Keratinocyte (primary cell): ENCODE results near the gene B3GNT3. TPM values are rescaled to one million over a fixed set of nuclear protein-coding genes. Genes with fewer than 3 reads are reported as not detected.

Source experiments
- DNase-seq: peaks from one replicate; pipeline ENCODE4 v3.0.0-alpha.2; 2011; ENCODE audit warnings: low read depth, missing footprints, low spot score
- FAIRE-seq: peaks from 2 replicates; lab custom pipeline; 2011; peaks lifted over from hg19 to GRCh38; lab: Jason Lieb, UNC
- H2AFZ ChIP-seq: 2 replicates; pipeline ENCODE4 v1.6.0; 2012; ENCODE audit warnings: low read length, control low read depth, inconsistent platforms; ENCODE audit not compliant: control insufficient read depth
- H3K27ac ChIP-seq: 2 replicates; pipeline ENCODE4 v1.5.1; 2011; ENCODE audit warnings: low read length; ENCODE audit not compliant: control insufficient read depth, insufficient read depth
- H3K27me3 ChIP-seq: 3 replicates; pipeline ENCODE4 v1.6.0; 2011; ENCODE audit warnings: low read length; ENCODE audit not compliant: control insufficient read depth, insufficient read depth; ENCODE audit errors: extremely low read depth
- H3K36me3 ChIP-seq, 2 experiments: 2 replicates in 1 of 2; 3 replicates in 1 of 2; pipeline ENCODE4 v1.5.1; 2011; ENCODE audit warnings: low read length in 2 of 2, mild to moderate bottlenecking in 1 of 2; ENCODE audit not compliant: control insufficient read depth in 2 of 2, insufficient read depth in 2 of 2; ENCODE audit errors: extremely low read depth in 1 of 2
- H3K4me1 ChIP-seq: 3 replicates; pipeline ENCODE4 v1.5.1; 2011; ENCODE audit warnings: low read length; ENCODE audit not compliant: control insufficient read depth, insufficient read depth; ENCODE audit errors: extremely low read depth
- H3K4me2 ChIP-seq: 3 replicates; pipeline ENCODE4 v1.6.0; 2011; ENCODE audit warnings: low read depth, low read length; ENCODE audit not compliant: control insufficient read depth, insufficient read depth; ENCODE audit errors: extremely low read depth
- H3K4me3 ChIP-seq, 3 experiments: fragments of 200-600 bp in 1 of 3; sonication (generic) in 1 of 3; 2 replicates in 2 of 3; 3 replicates in 1 of 3; pipeline ENCODE4 v1.5.1; 2011 to 2016; ENCODE audit warnings: low read length in 3 of 3, mild to moderate bottlenecking in 3 of 3, control low read depth in 2 of 3, inconsistent platforms in 1 of 3, low read depth in 1 of 3, mixed read lengths in 1 of 3, mixed run types in 1 of 3, moderate library complexity in 1 of 3; ENCODE audit not compliant: control insufficient read depth in 2 of 3, insufficient read depth in 2 of 3; ENCODE audit errors: extremely low read depth in 1 of 3
- H3K79me2 ChIP-seq: 2 replicates; pipeline ENCODE4 v1.6.0; 2012; ENCODE audit warnings: low read length; ENCODE audit not compliant: control insufficient read depth, insufficient read depth
- H3K9ac ChIP-seq: 3 replicates; pipeline ENCODE4 v1.6.0; 2011; ENCODE audit warnings: low read length; ENCODE audit not compliant: control insufficient read depth, insufficient read depth; ENCODE audit errors: extremely low read depth
- H3K9me1 ChIP-seq: 3 replicates; pipeline ENCODE4 v1.6.0; 2011; ENCODE audit warnings: low read length; ENCODE audit not compliant: control insufficient read depth, insufficient read depth; ENCODE audit errors: extremely low read depth
- H3K9me3 ChIP-seq: 2 replicates; pipeline ENCODE4 v1.5.1; 2012; ENCODE audit warnings: low read depth, low read length; ENCODE audit not compliant: control insufficient read depth
- H4K20me1 ChIP-seq: 3 replicates; pipeline ENCODE4 v1.6.0; 2011; ENCODE audit warnings: low read length; ENCODE audit not compliant: control insufficient read depth, insufficient read depth; ENCODE audit errors: extremely low read depth
- EZH2 ChIP-seq: IDR thresholded peaks from one replicate; pipeline ENCODE4 v1.6.1; 2012; ENCODE audit warnings: inconsistent platforms, mild to moderate bottlenecking, low read length, moderate library complexity
- dilution Hi-C: fragments of 300-500 bp; cut with MboI; formaldehyde crosslinking; loops from one replicate; pipeline ENCODE4 v1.7.0; 2020; ENCODE audit warnings: low sequenced_read_pairs; ENCODE audit not compliant: extremely low pct_ligation_motif_present
- polyA plus RNA-seq, 5 experiments: library from polyadenylated mRNA; depleted of rRNA in 3 of 5; stranded (reverse) in 3 of 5; stranded (forward) in 1 of 5; unstranded in 1 of 5; fragments of >200 nt; gene quantifications; 1 replicate in 1 of 5; 2 replicates in 3 of 5; 3 replicates in 1 of 5; pipeline versions ENCODE4 v1.2.1 to v1.2.3, GENCODE V29; 2011 to 2012; ENCODE audit warnings: missing spikeins in 2 of 5, low read depth in 1 of 5, low replicate concordance in 1 of 5
- TF ChIP-seq, protein P1 (sequence below), 3 experiments: IDR thresholded peaks in 1 of 3; conservative IDR thresholded peaks in 1 of 3; optimal IDR thresholded peaks in 1 of 3; 2 replicates in 2 of 3; 3 replicates in 1 of 3; pipeline versions ENCODE3 to v1.5.1; 2011; ENCODE audit warnings: low read length in 3 of 3, mild to moderate bottlenecking in 3 of 3, moderate library complexity in 2 of 3, control low read depth in 1 of 3, inconsistent platforms in 1 of 3; ENCODE audit not compliant: insufficient read depth in 2 of 3; ENCODE audit errors: extremely low read depth in 1 of 3

The B3GNT3 gene
- polyA plus RNA-seq, 1 donor (not counting 4 experiments of a cell fraction or from before 2014, with no cell fraction given), result 4.4 TPM

- Histone ChIP-seq H3K9me3 (no peaks in the 10 kb centered on the region), H3K36me3 (no peaks in the 10 kb centered on the region), H3K27me3 (peaks cover 17% of the 10 kb centered on the region), H2AFZ (no peak overlapping the region), H3K27ac (no peak overlapping the region), H3K4me3 (no peak overlapping the region), H3K9ac (no peak overlapping the region), H3K9me1 (no peaks in the 10 kb centered on the region), H3K4me1 (peaks cover 12% of the 10 kb centered on the region), H3K4me2 (no peak overlapping the region), H4K20me1 (no peaks in the 10 kb centered on the region), H3K79me2 (no peaks in the 10 kb centered on the region)
- TF ChIP-seq, protein P1, sequence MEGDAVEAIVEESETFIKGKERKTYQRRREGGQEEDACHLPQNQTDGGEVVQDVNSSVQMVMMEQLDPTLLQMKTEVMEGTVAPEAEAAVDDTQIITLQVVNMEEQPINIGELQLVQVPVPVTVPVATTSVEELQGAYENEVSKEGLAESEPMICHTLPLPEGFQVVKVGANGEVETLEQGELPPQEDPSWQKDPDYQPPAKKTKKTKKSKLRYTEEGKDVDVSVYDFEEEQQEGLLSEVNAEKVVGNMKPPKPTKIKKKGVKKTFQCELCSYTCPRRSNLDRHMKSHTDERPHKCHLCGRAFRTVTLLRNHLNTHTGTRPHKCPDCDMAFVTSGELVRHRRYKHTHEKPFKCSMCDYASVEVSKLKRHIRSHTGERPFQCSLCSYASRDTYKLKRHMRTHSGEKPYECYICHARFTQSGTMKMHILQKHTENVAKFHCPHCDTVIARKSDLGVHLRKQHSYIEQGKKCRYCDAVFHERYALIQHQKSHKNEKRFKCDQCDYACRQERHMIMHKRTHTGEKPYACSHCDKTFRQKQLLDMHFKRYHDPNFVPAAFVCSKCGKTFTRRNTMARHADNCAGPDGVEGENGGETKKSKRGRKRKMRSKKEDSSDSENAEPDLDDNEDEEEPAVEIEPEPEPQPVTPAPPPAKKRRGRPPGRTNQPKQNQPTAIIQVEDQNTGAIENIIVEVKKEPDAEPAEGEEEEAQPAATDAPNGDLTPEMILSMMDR (optimal IDR thresholded peaks at IDR 0.05 in 1 of 3, IDR thresholded peaks at IDR 0.05 in 1 of 3, conservative IDR thresholded peaks at IDR 0.05 in 1 of 3; ENCODE audit: extremely low read depth in 1 of 3, insufficient read depth in 2 of 3, low read length in 3 of 3), result no peak
- TF ChIP-seq EZH2, result no peak
- DNase-seq (no peak), FAIRE-seq (no peak)
- dilution Hi-C loops, result no loop called here
These were observed 41.9 kb upstream of the B3GNT3 start for GRCh38 chr19:17752865-17753639.

DNA sequence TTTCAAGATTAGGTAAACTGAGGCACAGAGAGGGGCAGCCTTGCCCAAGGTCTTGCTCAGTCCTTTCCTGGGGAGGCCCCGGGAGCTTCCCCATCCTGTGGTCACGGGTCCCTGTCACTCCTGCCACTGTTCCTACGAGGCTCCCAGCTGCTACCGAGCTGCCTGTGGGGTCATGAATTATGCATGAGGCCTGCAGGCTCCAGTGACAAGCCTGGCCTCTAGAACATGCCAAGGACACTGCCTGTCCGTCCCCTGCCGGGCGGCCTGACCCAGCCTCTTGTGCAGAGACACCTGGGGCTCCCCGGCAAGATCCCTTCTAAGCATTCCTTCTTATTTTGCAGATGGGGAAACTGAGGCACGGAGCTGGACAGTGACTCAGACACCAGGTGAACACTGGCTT is 41.0 kb upstream of the B3GNT3 start:
- dilution Hi-C loops, result no loop called here
- no peak for FAIRE-seq
- no peak overlapping the region for H3K27ac ChIP-seq

More for the DNA sequence above, 41.0 kb upstream of the B3GNT3 start:
- TF ChIP-seq, protein P1 (optimal IDR thresholded peaks at IDR 0.05 in 1 of 3, IDR thresholded peaks at IDR 0.05 in 1 of 3, conservative IDR thresholded peaks at IDR 0.05 in 1 of 3; ENCODE audit: extremely low read depth in 1 of 3, insufficient read depth in 2 of 3, low read length in 3 of 3), result no peak
- no peak for TF ChIP-seq EZH2
- no peak for DNase-seq
- Histone ChIP-seq H3K9ac (no peak overlapping the region), H3K9me1 (no peaks in the 10 kb centered on the region), H2AFZ (no peak overlapping the region), H3K36me3 (no peaks in the 10 kb centered on the region), H3K79me2 (no peaks in the 10 kb centered on the region), H3K4me2 (no peak overlapping the region), H3K4me1 (peaks cover 12% of the 10 kb centered on the region), H3K9me3 (no peaks in the 10 kb centered on the region), H3K27me3 (peaks cover 15% of the 10 kb centered on the region), H3K4me3 (no peak overlapping the region), H4K20me1 (no peaks in the 10 kb centered on the region)
